CD4-positive, alpha-beta T cell treated with Interleukin-6 at 100 ng/mL for 8 hours (primary cell): ENCODE data around the gene KIAA1549.

Source experiments
- DNase-seq: peaks from one replicate; pipeline ENCODE4 v3.0.0-alpha.2; 2020; ENCODE audit warnings: mixed read lengths, low spot score

Gene KIAA1549

GRCh38 chr7:138975343-138976104, 5.7 kb downstream of the KIAA1549 start:
- DNase-seq: no peak

- DNase-seq: no peak
Measured at GRCh38 chr7:138974675-138975292, 6.4 kb downstream of the KIAA1549 start.

GRCh38 chr7:138974103-138974502, 7.1 kb downstream of the KIAA1549 start:
- DNase-seq: no peak

- no peak for DNase-seq
Measured at GRCh38 chr7:138970952-138971351, 10.2 kb downstream of the KIAA1549 start.

- DNase-seq: no peak
Measured at GRCh38 chr7:138970446-138970845, 10.7 kb downstream of the KIAA1549 start.

- DNase-seq: no peak
Measured at GRCh38 chr7:138967159-138967558, 14.0 kb downstream of the KIAA1549 start.

- DNase-seq: no peak
Measured at GRCh38 chr7:138964624-138965436, 16.4 kb downstream of the KIAA1549 start.

GRCh38 chr7:138963675-138964074, 17.5 kb downstream of the KIAA1549 start:
- DNase-seq: no peak

GRCh38 chr7:138962561-138963270, 18.5 kb downstream of the KIAA1549 start:
- DNase-seq: no peak

GRCh38 chr7:138961159-138961558, 20.0 kb downstream of the KIAA1549 start:
- DNase-seq: no peak

GRCh38 chr7:138958391-138958956, 22.7 kb downstream of the KIAA1549 start:
- no peak for DNase-seq

- DNase-seq: no peak
Measured at GRCh38 chr7:138957753-138958390, 23.3 kb downstream of the KIAA1549 start.

GRCh38 chr7:138957217-138957616, 24.0 kb downstream of the KIAA1549 start:
- DNase-seq: no peak

- no peak for DNase-seq
Measured at GRCh38 chr7:138954545-138955475, 26.4 kb downstream of the KIAA1549 start.

GRCh38 chr7:138952791-138953190, 28.4 kb downstream of the KIAA1549 start:
- DNase-seq: no peak

- no peak for DNase-seq
Measured at GRCh38 chr7:138951953-138952352, 29.2 kb downstream of the KIAA1549 start.

GRCh38 chr7:138949421-138950088, 31.6 kb downstream of the KIAA1549 start:
- DNase-seq: no peak

GRCh38 chr7:138948403-138948802, 32.8 kb downstream of the KIAA1549 start:
- DNase-seq: no peak

GRCh38 chr7:138945821-138946220, 35.4 kb downstream of the KIAA1549 start:
- DNase-seq: no peak

GRCh38 chr7:138945154-138945553, 36.0 kb downstream of the KIAA1549 start:
- DNase-seq: no peak
